NCI-H1417 (cell line): Measurements from ENCODE around the gene TENM3.

ENCODE experiments used
- DNase-seq, 3 experiments: peaks; one replicate each; lab custom pipeline; 2025; lab: John Stamatoyannopoulos, UW

TENM3 gene

GRCh38 chr4:182683661-182684060 is 440.5 kb downstream of the TENM3 start:
- no peak for DNase-seq

DNA sequence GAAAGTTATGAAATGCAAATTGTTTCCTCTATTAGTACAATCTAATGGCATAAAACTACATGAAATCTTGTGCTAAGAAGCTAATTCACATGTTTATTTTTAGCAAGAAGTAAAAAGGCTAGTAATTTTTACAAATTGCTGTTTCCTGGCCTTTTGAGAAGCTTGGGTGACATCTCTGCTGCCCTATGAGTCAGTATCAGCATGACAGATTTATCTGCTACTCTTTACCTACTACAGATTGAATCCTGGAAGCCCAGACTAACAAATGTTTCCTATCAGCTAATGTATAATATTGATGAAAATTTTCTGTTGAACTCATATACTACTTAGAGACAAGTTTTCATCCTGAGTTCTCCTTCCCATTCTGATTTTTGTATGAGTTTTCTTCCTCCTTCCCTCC is 441.6 kb downstream of the TENM3 start:
- DNase-seq, result no peak

DNA sequence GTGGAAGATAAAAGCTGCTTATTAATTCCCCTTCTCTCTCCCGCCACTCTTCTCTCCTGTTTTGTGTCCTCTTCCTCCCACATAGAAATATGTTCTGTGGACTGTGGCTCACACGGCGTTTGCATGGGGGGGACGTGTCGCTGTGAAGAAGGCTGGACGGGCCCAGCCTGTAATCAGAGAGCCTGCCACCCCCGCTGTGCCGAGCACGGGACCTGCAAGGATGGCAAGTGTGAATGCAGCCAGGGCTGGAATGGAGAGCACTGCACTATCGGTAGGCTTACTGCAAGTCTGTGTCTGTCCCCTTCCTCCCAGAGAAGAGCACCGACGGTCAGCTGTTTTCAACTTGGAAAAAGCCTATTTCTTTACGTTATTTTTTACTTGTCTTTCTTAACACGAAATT is 444.9 kb downstream of the TENM3 start:
- DNase-seq, result no peak

- no peak for DNase-seq
Measured at GRCh38 chr4:182694551-182694950, 451.3 kb downstream of the TENM3 start.

DNA sequence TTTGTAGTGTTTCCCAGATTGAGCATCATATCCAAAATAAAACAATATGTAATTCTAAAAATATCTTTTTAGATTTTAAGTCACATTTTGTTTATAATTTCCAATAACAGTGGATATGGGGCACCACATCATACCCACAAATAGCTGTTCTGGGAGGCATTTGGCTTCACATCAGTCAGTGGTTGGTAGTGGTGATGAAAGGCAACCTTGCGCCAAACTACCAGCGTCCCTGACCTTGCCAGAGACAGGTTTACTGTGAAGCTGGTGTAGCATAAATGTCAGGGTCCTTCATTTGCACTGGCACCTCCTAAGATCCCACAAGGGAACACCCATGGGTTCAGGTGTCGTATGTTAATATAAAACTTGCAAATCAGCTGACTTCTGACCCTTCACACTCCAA is 451.8 kb downstream of the TENM3 start:
- no peak for DNase-seq

DNA sequence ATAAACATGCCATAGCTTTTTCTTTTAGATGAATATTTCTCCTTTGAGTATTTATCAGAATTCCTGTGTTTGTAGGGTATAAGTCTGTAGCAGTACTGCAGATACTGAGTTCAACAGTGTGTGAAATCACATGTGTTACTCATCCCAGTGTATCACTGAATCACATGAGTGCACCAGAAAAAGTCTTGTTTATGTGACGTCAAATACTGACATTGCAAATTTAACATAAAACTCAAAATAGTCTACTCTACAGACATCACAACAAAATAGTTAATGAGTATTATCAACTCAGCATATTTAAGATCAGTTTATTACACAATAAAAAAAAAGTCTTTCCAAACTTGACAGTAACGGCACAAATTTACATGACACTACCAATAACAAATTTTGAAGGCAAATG is 452.6 kb downstream of the TENM3 start:
- no peak for DNase-seq

DNA sequence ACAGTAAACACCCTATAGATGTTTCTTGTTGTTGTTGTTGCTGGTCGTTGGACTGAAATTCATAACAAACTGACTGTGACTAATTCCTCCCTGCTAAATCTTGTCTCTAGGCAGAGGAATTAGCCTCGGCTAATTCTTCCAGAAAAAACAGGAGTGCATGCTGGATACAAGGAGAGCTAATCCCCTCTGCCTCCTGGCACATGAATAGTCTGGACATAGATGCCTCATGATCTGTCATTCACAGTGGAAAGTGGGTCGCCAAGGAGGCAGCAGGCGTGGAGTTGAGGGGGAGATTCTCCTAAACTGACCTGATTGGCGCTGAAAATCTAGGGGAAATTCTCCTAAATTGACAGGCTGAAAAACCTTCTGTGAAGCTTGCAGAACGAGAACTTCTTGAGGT is 453.9 kb downstream of the TENM3 start:
- DNase-seq, result no peak

- no peak for DNase-seq
Measured at GRCh38 chr4:182698212-182698611, 455.0 kb downstream of the TENM3 start.

GRCh38 chr4:182699201-182699600 is 456.0 kb downstream of the TENM3 start:
- no peak for DNase-seq

DNA sequence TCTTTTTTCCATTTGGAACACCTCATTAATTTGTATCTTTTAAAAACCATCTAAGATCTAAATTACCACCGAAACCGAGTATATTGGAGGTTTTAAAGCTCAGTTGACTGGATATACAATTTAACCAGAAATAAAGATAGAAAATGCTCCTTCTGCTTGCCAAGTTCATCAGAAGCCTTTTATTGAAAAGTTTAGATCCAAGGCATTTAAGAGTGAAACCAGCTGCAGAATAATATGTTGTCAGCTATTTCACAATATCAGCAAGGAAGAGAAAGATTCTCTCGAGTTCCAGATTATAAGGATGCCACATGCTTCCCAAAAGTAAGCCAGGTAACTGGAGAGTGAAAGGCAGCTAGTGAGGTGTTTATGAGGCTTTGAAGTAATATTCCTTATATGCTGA is 456.6 kb downstream of the TENM3 start:
- no peak for DNase-seq

GRCh38 chr4:182700362-182701160 is 457.4 kb downstream of the TENM3 start:
- peak in 1 of 3 experiments; percentile 66 for DNase-seq

DNA sequence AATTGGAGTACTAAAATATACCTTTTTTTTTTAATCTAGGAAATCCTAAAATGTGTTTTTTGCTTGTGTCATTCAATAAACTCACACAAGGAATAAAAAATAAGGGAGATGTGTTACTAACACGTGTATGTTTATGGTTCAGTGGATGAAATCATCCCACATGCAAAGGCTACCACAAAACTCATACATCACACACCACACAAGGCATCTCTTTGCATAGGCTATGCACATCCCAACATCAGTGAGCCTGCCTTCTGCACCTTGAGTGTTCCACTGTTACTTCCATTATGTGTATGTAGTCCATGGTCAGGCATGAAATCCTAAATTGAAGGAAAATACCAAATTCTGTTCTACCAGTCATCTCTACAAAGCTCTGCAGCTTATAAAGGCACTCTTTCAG is 460.9 kb downstream of the TENM3 start:
- no peak for DNase-seq

GRCh38 chr4:182704948-182705347 is 461.7 kb downstream of the TENM3 start:
- no peak for DNase-seq

GRCh38 chr4:182705389-182705788 is 462.2 kb downstream of the TENM3 start:
- no peak for DNase-seq

GRCh38 chr4:182711211-182711610 is 468.0 kb downstream of the TENM3 start:
- no peak for DNase-seq

- DNase-seq, result no peak
Measured at GRCh38 chr4:182715548-182715947, 472.3 kb downstream of the TENM3 start.

DNA sequence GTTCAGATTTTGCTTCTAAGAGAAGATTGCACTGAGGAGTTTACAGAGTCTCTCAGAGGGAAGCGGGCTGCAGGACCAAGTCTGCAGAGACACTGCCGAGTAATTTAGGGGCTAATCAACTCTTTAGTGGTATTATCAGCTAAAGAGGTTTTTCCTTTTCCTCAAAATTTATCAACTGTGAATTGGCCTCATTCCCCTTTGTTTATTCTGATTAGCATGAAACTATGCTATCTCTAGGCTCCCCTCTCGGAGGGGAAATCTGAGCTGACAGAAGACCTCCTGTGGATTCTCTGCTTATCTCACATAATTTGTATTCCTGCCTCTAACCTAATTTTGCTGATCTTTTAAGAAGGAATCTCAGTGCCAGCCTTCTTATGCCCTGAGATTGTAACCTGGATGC is 473.0 kb downstream of the TENM3 start:
- no peak for DNase-seq

DNA sequence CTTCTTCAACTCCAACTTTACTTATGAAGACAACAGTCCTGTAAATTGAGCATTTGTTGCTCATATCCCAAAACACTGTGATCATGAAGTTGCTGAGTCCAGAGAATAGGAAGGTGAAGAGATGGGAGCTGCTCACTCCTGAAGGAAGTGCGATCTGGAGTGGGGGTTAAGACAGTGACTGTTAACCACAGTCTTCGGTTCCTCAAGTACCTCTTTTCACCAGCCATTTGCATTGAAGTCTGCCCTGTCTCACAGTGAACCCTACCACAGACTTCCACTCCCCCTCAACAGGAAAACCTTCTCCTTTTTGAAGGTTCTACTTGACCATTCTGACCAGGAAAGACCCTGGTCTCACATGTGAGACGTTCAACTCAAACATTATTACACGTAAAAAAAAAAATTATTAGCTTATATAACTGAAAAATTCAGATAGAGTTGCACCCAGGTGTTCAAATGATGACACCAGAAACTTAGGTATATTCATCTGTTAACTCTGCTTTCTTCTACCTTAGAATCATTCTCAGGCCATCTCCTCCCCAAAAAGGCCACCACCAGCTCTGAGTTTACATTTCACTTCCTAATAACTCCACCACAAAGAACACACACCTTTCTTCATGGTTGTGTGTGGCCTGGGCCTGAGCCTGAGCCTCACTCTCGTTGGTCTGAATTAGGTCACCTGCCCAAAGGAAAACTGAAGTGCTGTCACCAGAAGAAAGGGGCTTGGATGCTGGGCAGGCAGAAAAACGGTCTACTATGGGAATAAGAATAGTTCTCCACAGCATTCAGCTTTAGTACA is 474.8 kb downstream of the TENM3 start:
- DNase-seq, result no peak

- peak in 1 of 3 experiments; percentile 25 for DNase-seq
Measured at GRCh38 chr4:182724414-182724813, 481.2 kb downstream of the TENM3 start.

DNA sequence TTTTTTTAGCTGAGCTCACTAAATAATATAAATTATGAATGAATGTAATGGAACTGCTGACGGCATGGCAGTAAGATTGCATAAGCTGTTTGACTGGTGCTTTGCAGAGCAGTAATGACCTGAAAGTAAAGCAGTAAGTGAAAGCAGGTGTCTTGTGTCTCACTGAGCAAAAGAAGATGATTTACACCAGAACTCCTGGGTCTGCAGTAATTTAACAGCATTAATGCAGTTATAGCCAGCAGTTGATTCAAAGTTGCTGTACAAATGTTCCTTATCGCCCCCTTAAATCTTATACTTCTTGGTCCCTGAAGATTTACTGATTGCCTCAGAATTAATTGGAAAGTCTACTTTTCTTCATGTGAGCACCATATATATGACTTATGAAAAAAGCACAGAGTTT is 486.3 kb downstream of the TENM3 start:
- peak in 1 of 3 experiments; percentile 9 for DNase-seq

DNA sequence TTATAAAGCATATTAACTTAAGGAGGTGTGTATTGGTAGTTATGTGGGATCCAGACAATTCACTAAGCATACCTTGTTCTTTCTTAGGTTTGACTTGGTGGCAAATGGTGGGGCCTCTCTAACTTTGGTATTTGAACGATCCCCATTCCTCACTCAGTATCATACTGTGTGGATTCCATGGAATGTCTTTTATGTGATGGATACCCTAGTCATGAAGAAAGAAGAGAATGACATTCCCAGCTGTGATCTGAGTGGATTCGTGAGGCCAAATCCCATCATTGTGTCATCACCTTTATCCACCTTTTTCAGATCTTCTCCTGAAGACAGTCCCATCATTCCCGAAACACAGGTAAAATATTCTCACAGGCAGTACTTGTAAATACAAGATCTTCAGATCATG is 487.6 kb downstream of the TENM3 start:
- DNase-seq, result no peak

DNA sequence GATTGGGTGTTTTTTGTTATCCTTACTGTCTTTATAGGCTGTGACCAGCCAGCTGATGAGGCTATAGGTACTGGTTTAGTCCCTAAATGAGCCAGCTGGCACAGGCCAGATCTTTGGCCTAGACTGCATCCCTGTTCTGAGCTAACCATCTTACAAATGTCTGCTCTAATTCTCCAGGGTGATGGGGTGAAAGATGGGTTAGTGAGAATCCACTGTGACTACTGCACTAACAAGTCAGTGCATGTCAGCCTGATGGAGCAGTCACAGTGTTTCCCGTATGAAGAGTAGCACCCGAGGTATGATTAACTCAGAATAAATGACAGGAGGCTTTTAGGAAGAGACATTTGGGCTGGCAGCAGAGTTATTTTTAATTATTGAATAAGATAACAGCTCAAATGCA is 493.0 kb downstream of the TENM3 start:
- peak in 1 of 3 experiments; percentile 36 for DNase-seq

- no peak for DNase-seq
Measured at GRCh38 chr4:182738283-182739047, 495.3 kb downstream of the TENM3 start.
